HuH-7.5 (cell line): ENCODE results near the gene GPI.
"Not testable (repeated sequence)": the region's sequence is repeated elsewhere in the genome, so short reads cannot be mapped to it uniquely, and the experiment has no call there.

ENCODE experiments used
- DNase-seq: peaks from one replicate; pipeline ENCODE4 v3.0.0; 2011; ENCODE audit warnings: low spot score

Gene GPI

DNA sequence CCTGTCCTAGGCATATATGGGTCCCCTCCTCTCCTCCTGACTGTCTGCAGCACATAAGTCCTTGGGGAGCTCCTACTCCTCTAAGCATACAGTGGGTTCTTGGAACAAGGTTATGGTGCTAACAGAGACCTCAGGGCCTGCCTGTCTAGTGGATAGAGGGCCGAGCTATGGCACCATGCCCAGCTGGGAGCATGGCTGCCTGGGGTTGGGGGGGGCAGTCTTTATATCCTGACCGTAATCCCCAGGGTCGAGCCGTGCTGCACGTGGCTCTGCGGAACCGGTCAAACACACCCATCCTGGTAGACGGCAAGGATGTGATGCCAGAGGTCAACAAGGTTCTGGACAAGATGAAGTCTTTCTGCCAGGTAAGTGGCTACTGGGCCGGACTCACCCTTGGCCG lies 3.3 kb downstream of the GPI start:
- no peak for DNase-seq

DNA sequence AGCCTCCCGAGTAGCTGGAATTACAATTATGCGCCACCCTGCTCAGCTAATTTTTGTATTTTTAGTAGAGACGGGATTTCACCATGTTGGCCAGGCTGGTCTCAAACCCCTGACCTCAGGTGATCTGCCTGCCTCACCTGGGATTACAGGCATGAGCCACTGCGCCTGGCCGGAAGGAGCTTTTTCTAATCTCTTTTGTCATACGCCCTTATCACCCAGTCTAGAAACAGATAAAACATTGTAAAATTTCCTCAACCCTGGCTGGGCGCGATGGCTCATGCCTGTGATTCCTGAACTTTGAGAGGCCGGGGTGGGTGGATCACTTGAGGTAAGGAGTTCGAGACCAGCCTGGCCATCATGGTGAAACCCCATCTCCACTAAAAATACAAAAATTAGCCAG lies 4.2 kb downstream of the GPI start:
- DNase-seq: not testable (repeated sequence)

DNA sequence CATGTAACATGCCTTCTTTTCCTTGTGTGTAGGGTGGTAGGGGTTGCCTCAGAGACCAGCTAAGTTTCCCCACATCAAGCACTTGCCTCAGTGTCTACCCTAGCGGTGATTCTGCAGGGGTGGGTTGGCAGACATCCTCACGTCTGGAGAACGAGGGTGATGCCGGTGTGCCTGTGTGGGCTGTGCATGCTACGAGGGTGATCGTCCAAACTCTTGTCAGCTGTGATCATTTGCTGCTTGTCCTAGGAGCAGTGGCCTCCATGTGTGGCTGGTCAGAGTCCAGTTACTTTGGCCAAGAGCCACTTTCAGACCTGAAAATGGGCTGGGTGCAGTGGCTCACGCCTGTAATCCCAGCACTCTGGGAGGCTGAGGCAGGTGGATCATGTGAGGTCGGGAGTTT lies 5.1 kb downstream of the GPI start:
- no peak for DNase-seq

DNA sequence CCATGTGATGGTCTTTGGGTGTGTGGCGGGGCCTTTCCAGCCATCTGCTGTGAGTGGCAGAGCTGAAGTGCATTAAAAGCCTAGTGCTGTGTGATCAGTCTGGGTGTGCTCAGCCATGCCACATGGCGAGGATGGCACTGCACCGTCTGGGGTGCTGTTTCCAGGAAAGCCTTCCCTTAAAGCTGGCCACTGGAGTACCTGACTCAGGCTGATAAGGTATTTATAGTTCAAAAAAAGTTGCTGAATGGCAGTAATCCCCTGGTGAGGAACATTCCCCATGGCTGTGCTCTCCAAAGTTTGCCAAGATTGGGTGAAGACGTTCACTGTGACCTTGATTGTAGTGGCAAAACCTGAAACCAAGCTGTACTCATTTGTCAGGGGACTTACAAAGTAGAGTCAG lies 6.0 kb downstream of the GPI start:
- no peak for DNase-seq

DNA sequence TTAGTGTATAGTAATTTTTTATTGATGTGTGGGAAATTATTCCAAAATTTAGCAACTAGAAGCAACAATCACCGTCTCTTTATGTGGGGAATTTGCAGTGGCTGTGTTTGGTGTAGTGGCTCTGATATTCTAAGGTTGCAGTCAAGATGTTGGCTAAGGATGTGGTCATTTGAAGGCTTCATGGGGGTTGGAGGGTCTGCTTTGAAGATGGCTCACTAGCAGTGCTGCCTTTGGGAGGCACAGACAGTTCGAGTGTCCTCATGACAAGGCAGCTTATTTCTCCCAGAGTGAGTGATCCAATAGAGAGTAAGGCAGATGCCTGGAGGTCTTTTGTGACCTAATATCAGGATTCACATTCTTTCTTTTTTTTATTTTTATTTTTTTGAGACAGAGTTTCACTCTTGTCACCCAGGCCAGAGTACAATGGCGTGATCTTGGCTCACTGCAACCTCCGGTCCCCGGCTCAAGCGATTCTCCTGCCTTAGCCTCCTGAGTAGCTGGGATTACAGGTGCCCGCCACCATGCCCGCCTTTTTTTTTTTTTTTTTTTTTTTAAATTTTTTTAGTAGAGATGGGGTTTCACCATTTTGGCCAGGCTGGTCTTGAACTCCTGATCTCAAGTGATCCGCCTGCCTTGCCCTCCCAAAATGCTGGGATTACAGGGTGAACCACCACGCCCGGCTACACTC lies 8.7 kb downstream of the GPI start:
- no peak for DNase-seq

DNA sequence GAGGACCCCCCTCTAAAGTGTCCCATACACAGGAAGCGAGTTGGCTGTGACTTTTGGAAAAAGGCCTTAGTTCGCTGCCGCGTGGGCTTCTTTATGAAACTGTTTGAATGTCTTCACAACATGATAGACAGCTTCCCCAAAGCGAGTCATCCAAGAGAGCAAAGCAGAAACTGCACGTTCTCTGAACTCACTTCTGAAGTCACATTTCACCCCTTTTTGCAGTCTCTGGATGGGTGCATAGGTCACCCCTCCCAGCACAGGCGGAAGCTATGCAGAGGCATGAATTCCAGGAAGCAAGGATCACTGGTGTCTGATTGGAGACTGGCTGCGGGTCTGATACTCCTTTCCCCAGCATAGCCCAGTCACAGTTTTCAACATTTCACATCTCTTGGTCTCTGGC lies 10.6 kb downstream of the GPI start:
- no peak for DNase-seq

DNA sequence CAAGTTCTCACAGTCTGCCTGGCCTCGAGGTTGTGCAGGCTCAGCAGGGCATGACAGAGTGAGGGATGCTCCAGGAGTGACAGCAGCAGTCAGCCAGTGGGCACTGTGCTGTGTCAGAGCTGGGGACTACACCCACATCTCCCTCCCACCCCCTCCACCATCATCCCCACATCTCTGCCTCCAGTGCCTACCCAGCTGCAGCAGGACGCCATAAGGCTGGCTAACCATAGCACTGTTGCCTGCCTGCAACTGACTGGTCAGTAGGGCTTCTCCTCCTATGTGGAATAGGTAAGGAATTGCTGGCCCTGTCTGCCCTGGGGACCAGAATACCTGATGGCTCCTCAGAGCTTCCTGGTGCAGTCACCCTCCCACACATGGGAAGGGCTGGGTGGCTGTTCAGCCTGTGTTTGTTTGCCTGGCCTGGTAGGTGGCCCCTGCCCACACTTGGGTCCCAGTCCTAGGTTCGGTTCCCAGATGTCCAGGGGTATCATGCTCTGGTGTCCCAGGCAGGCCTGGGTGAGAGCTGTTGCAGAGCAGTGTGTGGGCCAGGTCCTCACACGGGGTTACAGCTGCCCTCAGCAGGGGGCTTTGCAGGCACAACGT lies 15.7 kb downstream of the GPI start:
- DNase-seq: no peak

DNA sequence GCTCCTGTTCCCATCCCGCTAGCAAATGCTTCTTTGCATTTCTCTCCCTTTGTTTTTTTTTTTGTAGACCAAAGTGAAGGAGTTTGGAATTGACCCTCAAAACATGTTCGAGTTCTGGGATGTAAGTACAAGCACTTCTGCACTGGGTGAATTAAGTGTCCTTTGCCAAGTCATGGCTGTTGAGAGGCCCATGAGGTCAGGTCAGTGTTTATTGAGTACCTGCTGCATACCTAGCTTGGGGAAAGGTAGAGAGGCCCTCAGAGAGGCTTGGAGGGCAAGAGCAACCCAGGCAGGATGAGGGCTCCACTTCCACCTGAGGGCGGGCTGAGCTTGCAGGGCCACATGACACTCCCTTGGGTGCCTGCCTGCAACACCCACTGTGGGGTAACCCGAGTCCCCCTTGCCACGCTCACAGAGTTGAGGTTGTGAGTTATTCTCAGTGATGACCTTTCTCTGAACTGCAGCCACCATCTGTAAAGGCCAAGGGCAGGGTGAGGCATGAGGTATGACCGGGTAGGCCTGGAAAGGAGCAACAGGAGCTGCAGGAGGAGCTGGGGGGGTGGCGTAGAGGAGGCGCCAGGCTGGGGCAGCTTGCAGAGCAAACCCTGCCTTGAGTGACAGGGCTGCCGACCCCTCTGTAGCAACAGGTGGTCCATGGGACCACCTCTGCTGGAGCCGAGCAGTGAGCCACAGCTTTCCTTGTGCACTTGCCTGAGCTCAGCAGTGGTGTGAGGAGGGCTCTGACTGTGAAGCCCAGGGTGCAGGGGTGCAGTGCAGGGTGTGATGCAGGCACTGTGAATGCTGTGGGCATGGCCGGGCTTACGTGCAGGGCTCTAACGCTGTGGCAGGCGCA lies 16.6 kb downstream of the GPI start:
- no peak for DNase-seq

DNA sequence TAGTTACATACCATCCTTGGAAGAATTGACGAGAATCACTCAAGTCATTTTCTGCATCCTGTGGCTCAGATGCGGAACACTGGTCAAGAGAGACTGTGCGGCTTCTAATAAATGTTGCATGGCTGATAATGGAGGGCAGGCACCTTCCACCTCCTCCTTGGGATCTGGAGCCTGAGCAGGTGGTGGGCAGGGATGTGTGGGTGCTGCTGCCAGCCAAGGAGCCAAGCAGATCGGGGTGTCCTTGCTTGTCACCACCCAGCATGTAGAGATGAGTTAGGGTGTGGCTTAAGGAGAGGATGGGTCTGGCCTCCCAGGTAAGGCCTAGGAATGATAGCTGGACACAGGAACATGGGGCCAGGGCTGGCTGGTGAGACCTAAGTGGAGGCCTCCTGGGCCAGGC lies 17.5 kb downstream of the GPI start:
- DNase-seq: no peak

DNA sequence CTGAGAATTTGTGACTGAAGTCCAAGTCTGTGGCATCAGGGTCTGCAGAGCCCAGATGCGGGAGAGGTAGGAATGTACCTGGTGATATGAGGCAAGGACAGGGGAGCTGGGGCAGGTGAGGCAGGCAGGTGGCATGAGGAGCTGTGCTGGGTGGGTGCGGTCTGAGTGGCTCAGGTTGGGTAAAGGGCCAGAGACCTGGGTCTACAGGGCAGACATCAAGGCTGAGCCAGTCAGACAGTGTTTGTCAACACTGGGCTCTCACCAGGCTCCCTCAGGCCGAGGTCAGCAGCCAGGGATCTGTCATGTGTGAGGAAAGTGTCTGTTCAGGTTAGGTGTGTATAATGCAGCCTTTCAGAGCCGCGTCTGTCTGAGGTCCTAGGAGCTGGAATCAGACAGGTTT lies 18.6 kb downstream of the GPI start:
- DNase-seq: no peak

DNA sequence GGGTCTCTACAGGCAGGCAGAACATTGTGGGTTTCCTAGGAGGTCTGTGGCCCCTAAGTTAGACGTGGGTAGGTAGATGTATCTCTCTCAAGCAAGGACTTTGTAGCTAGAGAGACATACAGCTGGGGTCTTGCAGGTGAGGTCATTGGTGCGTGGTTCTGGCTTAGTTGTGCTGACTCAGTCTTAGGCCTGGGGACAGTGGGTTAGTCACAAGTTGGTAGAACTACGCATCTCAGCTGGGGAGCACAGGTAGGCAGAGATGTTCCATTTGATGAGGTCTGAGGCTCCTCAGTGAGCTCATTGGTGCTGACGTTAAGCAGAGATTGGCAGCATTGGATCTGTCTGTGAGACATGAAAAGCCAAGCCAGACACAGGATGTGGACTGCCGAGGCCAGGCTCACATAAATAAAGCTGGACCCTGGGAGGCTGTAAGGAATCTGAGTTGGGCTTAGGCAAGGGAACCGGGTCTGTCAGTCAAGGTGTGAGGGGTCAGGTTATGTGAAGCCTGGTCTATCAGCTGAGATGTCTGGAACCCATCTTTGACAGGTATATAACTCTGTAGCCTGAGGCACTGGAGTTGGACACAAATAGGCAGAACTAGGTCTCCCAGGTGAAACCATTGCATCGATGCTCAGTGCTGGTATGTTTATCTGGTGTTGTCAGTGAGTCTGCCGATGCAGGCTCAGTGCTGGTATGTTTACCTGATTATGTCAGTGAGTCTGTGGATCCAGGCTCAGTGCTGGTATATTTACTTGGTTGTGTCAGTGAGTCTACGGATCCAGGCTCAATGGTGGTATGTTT lies 21.8 kb downstream of the GPI start:
- no peak for DNase-seq

DNA sequence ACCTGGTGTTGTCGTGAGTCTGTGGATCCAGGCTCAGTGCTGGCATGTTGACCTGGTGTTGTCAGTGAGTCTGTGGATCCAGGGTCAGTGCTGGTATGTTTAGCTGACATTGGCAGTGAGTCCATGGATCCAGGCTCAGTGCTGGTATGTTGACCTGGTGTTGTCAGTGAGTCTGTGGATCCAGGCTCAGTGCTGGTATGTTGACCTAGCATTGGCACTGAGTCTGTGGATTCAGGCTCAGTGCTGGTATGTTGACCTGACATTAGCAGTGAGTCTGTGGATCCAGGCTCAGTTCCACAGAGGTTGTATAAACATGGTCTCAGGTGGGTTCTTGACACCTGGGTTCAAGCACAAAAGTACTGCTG lies 22.4 kb downstream of the GPI start:
- DNase-seq: no peak

DNA sequence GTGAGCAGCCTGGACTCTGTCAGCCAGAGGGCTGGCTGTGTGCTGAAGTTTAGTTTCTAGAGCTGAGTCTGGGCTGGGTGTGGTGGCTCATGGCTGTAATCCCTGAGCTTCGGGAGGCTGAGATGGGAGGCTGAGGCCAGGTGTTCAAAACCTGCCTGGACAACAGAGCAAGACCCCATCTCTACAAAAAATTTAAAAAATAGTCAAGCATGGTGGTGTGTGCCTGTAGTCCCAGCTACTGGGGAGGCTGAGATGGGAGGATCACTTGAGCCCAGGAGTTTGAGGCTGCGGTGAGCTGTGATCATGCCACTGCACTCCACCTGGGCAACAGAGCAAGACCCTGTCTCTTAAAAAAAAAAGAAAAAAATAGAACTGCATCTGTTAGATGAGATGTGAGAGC lies 23.7 kb downstream of the GPI start:
- not testable (repeated sequence) for DNase-seq

DNA sequence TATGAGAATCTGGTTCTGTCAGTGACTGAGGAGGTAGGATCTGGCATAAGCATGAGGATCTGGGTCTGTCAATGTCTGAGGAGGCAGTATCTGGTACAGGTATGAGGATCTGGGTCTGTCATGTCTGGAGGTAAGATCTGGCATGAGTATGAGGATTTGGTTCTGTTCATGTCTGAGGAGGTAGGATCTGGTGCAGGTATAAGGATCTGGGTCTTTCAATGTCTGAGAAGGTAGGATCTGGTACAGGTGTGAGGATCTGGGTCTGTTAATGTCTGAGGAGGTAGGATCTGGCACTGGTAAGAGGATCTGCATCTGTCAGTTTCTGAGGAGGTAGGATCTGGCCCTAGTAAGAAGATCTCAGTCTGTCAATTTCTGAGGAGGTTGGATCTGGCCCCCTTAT lies 26.8 kb downstream of the GPI start:
- no peak for DNase-seq

DNA sequence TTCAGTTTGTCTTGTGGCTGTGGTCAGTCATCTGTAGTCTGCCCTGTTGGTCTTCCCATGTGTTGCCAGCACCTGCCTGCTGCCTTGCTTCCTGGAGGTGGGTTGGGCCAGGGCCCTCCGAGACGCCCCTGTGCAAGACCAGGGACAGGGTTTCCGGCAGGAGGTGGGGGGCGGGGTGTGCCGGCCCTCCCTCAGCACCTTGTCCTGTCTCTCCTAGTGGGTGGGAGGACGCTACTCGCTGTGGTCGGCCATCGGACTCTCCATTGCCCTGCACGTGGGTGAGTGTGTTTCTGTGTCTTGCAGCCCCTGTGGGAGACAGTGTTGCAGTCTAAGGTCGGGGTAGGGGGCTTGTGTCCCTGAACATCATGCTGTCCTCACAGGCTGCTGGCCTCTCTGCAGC lies 28.0 kb downstream of the GPI start:
- no peak for DNase-seq

DNA sequence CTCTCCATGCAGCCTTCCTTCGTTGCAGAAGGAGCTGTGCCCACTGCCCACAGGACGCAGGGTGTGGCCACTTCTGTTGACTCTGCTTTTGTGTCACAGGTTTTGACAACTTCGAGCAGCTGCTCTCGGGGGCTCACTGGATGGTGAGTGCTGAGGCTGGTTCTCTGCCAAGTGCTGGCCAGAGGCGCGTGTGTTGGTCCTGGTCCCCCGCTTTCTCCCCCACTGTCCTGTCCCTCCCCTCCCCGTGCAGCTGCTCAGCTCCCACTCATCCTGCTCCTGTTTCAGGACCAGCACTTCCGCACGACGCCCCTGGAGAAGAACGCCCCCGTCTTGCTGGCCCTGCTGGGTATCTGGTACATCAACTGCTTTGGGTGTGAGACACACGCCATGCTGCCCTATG lies 28.6 kb downstream of the GPI start:
- no peak for DNase-seq

DNA sequence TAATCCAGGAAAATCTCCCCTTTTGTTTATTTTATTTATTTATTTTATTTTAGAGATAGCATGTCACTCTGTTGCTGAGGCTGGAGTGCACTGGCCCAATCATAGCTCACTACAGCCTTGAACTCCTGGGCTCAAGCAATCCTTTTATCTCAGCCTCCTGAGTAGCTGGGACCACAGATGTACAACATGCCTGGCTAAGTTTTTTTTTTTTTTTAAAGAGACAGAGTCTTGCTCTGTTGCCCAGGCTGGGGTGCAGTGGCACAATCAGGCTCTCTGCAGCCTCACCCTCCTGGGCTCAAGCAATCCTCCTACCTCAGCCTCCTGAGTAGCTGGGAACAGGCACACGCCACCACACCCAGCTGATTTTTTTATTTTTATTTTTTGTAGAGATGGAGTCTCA lies 32.9 kb downstream of the GPI start:
- DNase-seq: no peak

DNA sequence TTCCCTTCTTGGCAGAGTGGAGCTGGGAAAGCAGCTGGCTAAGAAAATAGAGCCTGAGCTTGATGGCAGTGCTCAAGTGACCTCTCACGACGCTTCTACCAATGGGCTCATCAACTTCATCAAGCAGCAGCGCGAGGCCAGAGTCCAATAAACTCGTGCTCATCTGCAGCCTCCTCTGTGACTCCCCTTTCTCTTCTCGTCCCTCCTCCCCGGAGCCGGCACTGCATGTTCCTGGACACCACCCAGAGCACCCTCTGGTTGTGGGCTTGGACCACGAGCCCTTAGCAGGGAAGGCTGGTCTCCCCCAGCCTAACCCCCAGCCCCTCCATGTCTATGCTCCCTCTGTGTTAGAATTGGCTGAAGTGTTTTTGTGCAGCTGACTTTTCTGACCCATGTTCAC lies 34.9 kb downstream of the GPI start:
- no peak for DNase-seq

DNA sequence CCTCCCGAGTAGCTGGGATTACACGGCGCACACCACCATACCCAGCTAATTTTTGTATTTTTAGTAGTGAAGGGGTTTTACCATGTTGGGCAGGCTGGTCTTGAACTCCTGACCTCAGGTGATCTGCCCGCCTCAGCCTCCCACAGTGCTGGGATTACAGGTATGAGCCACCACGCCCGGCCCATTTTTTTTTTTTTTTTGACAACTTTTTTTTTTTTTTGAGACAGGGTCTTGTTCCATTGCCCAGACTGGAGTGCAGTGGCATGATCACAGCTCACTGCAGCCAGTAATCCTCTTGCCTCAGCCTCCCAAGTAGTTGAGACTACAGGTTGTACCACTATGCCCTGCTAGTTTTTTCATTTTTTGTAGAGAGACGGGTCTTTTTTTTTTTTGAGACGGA lies 35.8 kb downstream of the GPI start:
- not testable (repeated sequence) for DNase-seq

DNA sequence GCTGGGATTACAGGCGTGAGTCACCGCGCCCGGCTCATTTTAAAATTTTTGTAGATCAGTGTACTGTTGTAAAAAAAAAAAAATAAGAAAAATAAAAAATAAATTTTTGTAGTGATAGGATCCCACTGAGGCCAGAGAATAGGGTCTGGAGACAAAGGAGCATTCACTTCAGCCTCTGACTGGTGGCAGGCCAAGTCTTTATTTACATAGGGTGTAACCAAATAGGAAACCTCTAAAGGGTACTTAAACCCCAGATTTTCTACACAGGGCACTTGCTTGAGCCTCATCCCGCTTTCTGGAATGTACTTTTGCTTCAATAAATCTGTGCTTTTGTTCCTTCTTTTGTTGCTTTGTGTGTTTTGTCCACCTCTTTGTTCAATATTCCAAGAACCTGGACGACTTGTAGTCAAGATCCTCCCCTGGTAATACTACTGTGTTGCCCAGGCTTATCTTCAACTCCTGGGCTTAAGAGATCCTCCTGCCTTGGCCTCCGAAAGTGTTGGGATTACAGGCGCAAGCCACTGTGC lies 37.1 kb downstream of the GPI start:
- DNase-seq: no peak

DNA sequence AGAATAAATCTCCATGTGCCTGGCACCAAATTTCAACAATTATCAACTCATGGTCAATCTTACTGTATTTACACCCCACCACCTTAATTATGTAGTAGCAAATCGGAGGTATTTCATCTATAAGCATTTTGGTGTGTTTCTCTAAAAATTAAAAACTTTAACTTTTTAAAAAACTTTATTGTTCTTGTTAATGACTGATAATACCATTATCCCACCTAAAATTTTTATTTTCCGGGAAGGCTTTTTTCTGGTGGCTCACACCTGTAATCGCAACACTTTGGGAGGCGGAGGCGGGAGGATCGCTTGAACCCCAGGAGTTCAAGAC lies 38.8 kb downstream of the GPI start:
- DNase-seq: no peak

DNA sequence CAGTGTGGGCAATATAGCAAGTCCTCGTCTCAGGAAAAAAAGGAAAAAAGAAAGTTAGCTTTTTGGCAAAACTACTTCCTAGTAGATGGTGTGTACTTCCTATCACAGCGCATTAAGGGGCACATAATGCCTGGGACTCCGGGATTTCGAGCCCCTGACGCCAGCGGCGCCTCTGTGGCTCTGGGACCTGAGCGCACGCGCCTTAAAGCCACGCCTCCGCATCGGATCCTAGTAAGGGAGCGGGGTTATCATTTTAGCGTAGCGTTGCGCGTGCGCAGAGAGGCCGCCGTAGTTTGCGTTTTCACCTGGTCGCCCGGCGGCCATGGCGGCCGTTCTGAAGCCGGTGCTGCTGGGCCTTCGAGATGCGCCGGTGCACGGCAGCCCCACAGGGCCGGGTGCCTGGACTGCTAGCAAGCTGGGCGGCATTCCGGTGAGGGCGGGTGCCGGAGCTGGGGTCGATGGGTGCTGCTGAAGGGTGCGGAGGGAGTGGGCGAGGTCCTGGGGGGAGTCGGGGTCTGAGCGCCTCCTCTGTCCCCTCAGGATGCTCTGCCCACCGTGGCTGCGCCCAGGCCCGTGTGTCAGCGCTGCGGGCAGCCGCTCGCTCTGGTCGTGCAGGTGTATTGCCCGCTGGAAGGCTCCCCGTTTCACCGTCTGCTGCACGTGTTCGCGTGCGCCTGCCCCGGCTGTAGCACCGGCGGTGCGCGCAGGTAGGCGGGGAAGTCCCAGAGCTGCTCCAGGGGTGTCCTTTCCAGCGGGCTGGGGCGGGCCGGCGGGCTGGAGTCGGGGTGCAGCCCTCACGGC lies 39.3 kb downstream of the GPI start, which contains the start of gene PDCD2L:
Gene PDCD2L, plus strand, starts transcription at position 291 of the 801 bp plus-strand sequence. Its CDS starts 32 bp downstream, at position 323.
- DNase-seq: peak; percentile 96
